ENCODE measurements around the gene E4F1.

The E4F1 gene

DNA sequence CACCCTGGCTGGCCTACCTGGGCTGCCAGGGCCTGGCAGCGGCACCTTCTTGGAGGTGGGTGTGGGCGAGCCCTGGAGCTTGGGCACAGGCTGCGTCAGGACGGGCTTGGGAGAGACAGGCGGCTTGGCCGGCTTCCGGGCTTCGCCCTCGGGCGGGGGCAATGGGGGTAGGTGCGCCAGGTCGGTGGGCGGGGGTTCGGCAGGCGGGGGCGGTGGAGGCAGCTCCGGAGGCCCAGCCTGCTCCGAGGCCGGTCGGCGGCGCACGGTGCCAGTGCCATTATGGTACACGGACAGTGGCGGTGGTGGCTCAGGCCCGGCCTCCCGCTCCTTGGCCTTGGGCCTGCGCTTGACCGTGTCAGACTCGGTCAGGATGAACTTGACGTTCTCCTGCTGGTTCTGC is 43.8 kb upstream of the E4F1 start:
- no peak overlapping the region for H3K4me3 ChIP-seq (ENCODE audit: low read depth in 1 of 5, low read length in 5 of 5)
- H3K4me1 ChIP-seq (ENCODE audit: control insufficient read depth in 5 of 5, insufficient read depth in 5 of 5, low read length in 5 of 5), result no peaks in the 10 kb centered on the region
- peaks cover 0 to 6% (median 0%) of the 10 kb centered on the region in 5 donors for H3K9me3 ChIP-seq (ENCODE audit: control insufficient read depth in 5 of 5, low read length in 5 of 5)
- no peak overlapping the region for H3K27ac ChIP-seq (ENCODE audit: low read depth, low read length)
- peaks cover 0 to 3% (median 0%) of the 10 kb centered on the region in 5 donors for H3K27me3 ChIP-seq (ENCODE audit: control insufficient read depth in 5 of 5, insufficient read depth in 4 of 5, low read length in 5 of 5)
- H3K9ac ChIP-seq (ENCODE audit: low read length in 5 of 5), result no peak overlapping the region
- H3K36me3 ChIP-seq (ENCODE audit: control insufficient read depth in 5 of 5, insufficient read depth in 5 of 5, low read length in 5 of 5), result peaks cover 0 to 33% (median 29%) of the 10 kb centered on the region in 5 donors

DNA sequence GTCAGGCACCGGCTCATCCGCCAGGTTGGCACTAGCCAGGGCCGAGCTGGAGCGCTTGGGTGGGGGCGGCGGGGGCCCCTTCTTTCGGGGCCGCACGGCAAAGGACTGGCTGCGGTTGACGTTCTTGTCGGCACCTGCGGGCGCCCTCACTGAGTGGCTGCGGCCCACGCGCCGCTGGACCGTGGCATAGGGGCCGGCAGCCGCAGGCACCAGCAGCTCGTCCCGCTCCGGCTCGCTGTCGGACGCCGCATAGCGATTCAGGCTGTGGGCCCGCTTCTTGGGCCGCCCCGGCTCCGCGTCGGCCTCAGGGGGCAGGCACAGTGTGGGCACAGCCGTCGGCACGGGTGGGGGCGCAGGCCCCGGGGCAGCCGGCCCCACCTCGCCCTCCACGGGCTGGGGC is 42.9 kb upstream of the E4F1 start:
- H3K9me3 ChIP-seq (ENCODE audit: control insufficient read depth in 5 of 5, low read length in 5 of 5), result peaks cover 0 to 6% (median 0%) of the 10 kb centered on the region in 5 donors
- H3K27me3 ChIP-seq (ENCODE audit: control insufficient read depth in 5 of 5, insufficient read depth in 4 of 5, low read length in 5 of 5), result peaks cover 0 to 3% (median 0%) of the 10 kb centered on the region in 5 donors
- no peak overlapping the region for H3K27ac ChIP-seq (ENCODE audit: low read depth, low read length)
- H3K4me1 ChIP-seq (ENCODE audit: control insufficient read depth in 5 of 5, insufficient read depth in 5 of 5, low read length in 5 of 5), result no peaks in the 10 kb centered on the region
- H3K36me3 ChIP-seq (ENCODE audit: control insufficient read depth in 5 of 5, insufficient read depth in 5 of 5, low read length in 5 of 5), result peaks cover 0 to 24% (median 20%) of the 10 kb centered on the region in 5 donors
- no peak overlapping the region for H3K4me3 ChIP-seq (ENCODE audit: low read depth in 1 of 5, low read length in 5 of 5)
- H3K9ac ChIP-seq (ENCODE audit: low read length in 5 of 5), result no peak overlapping the region

DNA sequence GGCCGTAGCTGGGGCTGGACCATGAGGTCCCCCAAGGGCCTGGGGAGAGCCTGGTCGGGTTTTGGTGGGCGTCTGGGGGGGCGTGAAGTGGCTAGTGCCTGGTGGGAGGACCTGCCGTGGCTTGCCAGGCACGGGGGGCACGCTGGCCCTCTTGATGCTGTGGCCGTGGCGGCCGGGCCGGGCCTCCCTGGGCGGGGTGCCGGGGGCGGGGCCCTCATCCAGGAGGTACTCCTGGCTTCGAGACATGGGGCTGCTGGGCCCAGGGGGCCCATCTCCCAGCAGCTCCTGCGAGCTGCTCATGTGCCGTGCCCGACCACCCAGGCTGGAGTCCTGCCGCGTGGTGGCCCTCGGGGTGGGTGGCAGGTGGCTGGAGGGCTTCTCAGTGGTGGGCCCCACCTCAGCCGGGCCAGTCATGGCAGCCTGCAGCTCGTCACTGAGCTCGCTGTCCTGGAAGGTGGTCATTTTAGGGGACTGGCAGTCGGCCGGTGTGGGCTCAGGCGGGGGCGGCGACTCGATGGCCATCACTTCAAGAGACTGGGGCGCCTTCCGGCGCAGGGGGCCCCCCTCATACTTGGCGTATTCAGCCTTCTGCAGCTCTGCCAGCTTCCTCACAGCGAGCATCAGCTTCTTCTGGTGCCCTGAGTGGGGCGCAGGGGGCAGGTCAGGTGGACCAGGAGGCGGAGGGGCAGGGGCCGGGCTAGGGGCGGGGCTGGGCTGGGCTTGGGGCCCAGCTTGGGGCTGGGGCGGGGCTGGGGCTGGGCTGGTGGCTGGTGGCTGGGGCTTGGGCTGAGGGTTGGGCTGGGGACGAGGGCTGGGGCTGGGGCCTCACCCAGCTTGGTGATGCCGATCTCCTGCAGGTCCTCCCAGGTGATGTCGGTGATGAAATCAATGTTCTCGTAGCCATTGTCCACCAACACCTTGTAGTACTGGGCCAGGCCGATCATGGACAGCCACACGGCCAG is 42.1 kb upstream of the E4F1 start:
- peaks cover 0 to 3% (median 0%) of the 10 kb centered on the region in 5 donors for H3K27me3 ChIP-seq (ENCODE audit: control insufficient read depth in 5 of 5, insufficient read depth in 4 of 5, low read length in 5 of 5)
- peaks cover 0 to 16% (median 12%) of the 10 kb centered on the region in 5 donors for H3K36me3 ChIP-seq (ENCODE audit: control insufficient read depth in 5 of 5, insufficient read depth in 5 of 5, low read length in 5 of 5)
- no peak overlapping the region for H3K27ac ChIP-seq (ENCODE audit: low read depth, low read length)
- H3K9me3 ChIP-seq (ENCODE audit: control insufficient read depth in 5 of 5, low read length in 5 of 5), result peaks cover 0 to 6% (median 0%) of the 10 kb centered on the region in 5 donors
- no peak overlapping the region for H3K9ac ChIP-seq (ENCODE audit: low read length in 5 of 5)
- no peaks in the 10 kb centered on the region for H3K4me1 ChIP-seq (ENCODE audit: control insufficient read depth in 5 of 5, insufficient read depth in 5 of 5, low read length in 5 of 5)
- no peak overlapping the region for H3K4me3 ChIP-seq (ENCODE audit: low read depth in 1 of 5, low read length in 5 of 5)

DNA sequence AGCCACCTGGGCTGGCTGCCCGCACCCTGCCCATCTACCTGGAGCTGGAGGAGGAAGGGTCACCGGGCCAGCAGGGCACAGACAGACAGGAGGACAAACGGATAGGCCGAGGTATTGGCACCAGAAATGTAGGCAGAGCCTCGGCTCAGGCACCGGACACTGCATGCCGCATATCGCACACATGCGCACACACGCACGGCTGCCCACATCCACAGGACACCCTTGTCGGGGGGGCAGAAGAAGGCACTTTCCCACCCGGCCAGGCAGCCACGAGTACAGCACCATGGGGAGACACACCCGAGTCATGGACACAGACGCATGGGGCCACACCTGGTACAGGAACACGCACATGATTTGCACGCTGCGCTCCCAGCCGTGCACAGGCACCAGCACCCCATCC is 41.4 kb upstream of the E4F1 start:
- Histone ChIP-seq H3K27me3 (ENCODE audit: control insufficient read depth in 5 of 5, insufficient read depth in 4 of 5, low read length in 5 of 5) (peaks cover 0 to 3% (median 0%) of the 10 kb centered on the region in 5 donors), H3K4me3 (ENCODE audit: low read depth in 1 of 5, low read length in 5 of 5) (no peak overlapping the region), H3K4me1 (ENCODE audit: control insufficient read depth in 5 of 5, insufficient read depth in 5 of 5, low read length in 5 of 5) (no peaks in the 10 kb centered on the region), H3K9me3 (ENCODE audit: control insufficient read depth in 5 of 5, low read length in 5 of 5) (peaks cover 0 to 6% (median 0%) of the 10 kb centered on the region in 5 donors), H3K9ac (ENCODE audit: low read length in 5 of 5) (no peak overlapping the region), H3K27ac (ENCODE audit: low read depth, low read length) (no peak overlapping the region), H3K36me3 (ENCODE audit: control insufficient read depth in 5 of 5, insufficient read depth in 5 of 5, low read length in 5 of 5) (peaks cover 0 to 9% (median 7%) of the 10 kb centered on the region in 5 donors)

DNA sequence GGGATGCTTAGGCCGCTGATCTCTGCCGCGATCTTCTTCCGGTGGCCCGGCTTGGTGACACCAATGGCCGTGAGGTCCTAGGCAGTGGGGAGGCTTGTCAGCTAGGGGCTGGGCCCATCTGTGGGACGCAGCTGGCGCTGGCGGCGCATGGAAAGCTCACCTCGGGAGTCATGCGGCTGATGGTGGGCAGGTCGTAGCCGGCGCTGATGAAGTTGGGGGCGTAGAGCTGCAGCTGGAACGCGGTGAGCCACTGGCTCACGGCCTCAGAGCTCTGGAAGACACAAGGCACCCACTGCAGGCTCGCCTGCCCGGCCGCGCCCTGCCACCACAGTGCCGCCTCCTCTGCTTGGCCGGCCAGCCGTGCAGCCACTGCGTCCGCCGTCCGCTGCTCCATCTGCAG is 39.7 kb upstream of the E4F1 start:
- Histone ChIP-seq H3K36me3 (ENCODE audit: control insufficient read depth in 5 of 5, insufficient read depth in 5 of 5, low read length in 5 of 5) (no peaks in the 10 kb centered on the region), H3K4me1 (ENCODE audit: control insufficient read depth in 5 of 5, insufficient read depth in 5 of 5, low read length in 5 of 5) (no peaks in the 10 kb centered on the region), H3K4me3 (ENCODE audit: low read depth in 1 of 5, low read length in 5 of 5) (no peak overlapping the region), H3K9ac (ENCODE audit: low read length in 5 of 5) (no peak overlapping the region), H3K27me3 (ENCODE audit: control insufficient read depth in 5 of 5, insufficient read depth in 4 of 5, low read length in 5 of 5) (peaks cover 0 to 3% (median 0%) of the 10 kb centered on the region in 5 donors), H3K9me3 (ENCODE audit: control insufficient read depth in 5 of 5, low read length in 5 of 5) (peaks cover 0 to 6% (median 0%) of the 10 kb centered on the region in 5 donors), H3K27ac (ENCODE audit: low read depth, low read length) (no peak overlapping the region)

DNA sequence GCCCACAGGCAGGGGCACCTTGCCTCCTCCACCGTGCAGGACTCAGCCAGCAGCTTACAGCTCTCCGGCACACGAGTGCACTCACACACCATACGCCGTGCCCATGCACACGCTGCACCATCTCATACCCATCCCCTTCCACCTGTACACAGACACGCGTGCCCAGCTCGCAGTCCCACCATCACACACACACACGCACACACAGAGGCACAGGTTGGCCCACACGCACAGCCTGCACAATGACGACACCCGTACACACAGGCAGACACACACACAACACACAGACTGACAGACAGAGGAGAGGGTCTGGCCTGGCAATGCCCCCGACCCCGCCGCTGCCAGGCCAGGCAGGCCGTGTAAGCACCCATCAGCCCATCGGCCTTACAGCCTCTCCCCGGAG is 39.0 kb upstream of the E4F1 start:
- H3K4me1 ChIP-seq (ENCODE audit: control insufficient read depth in 5 of 5, insufficient read depth in 5 of 5, low read length in 5 of 5), result no peaks in the 10 kb centered on the region
- no peaks in the 10 kb centered on the region for H3K36me3 ChIP-seq (ENCODE audit: control insufficient read depth in 5 of 5, insufficient read depth in 5 of 5, low read length in 5 of 5)
- H3K27me3 ChIP-seq (ENCODE audit: control insufficient read depth in 5 of 5, insufficient read depth in 4 of 5, low read length in 5 of 5), result peaks cover 0 to 3% (median 0%) of the 10 kb centered on the region in 5 donors
- no peak overlapping the region for H3K9ac ChIP-seq (ENCODE audit: low read length in 5 of 5)
- H3K4me3 ChIP-seq (ENCODE audit: low read depth in 1 of 5, low read length in 5 of 5), result no peak overlapping the region
- peaks cover 0 to 6% (median 0%) of the 10 kb centered on the region in 5 donors for H3K9me3 ChIP-seq (ENCODE audit: control insufficient read depth in 5 of 5, low read length in 5 of 5)
- no peak overlapping the region for H3K27ac ChIP-seq (ENCODE audit: low read depth, low read length)

DNA sequence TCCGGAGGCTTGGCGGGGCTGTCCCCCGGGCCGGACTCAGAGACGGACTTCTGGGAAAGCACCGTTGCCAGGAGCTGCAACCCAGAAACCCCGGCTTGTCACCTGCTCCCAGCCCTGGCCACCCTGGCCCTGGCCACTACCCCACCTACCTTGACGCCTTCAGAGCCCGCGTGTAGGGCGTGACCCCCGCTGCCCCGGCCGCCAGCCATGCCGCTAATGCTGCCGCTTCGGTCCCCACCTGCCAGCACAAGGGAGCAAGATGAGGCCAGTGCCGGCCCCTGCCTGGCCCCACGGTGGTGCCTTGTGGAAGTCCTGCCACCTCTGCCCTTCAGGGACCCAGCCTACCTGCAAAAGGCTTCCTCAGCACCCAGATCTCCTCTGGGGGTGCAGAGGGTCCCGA is 38.4 kb upstream of the E4F1 start:
- Histone ChIP-seq H3K27me3 (ENCODE audit: control insufficient read depth in 5 of 5, insufficient read depth in 4 of 5, low read length in 5 of 5) (peaks cover 0 to 3% (median 0%) of the 10 kb centered on the region in 5 donors), H3K36me3 (ENCODE audit: control insufficient read depth in 5 of 5, insufficient read depth in 5 of 5, low read length in 5 of 5) (no peaks in the 10 kb centered on the region), H3K4me3 (ENCODE audit: low read depth in 1 of 5, low read length in 5 of 5) (no peak overlapping the region)

DNA sequence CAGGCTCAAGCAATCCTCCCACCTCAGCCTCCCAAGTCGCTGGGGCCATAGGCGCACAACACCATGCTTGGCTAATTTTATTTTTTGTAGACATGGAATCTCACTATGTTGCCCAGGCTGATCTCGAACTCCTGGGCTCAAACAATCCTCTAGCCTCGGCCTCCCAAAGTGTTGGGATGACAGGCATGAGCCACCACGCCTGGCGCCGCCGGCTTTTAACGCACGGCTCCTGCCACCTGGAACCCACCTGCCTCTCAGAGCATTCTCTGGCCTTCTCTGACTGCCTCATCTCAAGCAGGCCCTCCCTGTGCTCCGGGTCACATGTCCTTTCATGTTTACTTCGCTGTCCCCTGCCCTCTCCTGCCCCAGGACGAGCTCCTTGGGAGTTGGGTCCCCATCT is 37.3 kb upstream of the E4F1 start:
- Histone ChIP-seq H3K27ac (ENCODE audit: low read depth, low read length) (no peak overlapping the region), H3K9me3 (ENCODE audit: control insufficient read depth in 5 of 5, low read length in 5 of 5) (peaks cover 0 to 6% (median 0%) of the 10 kb centered on the region in 5 donors), H3K4me1 (ENCODE audit: control insufficient read depth in 5 of 5, insufficient read depth in 5 of 5, low read length in 5 of 5) (no peaks in the 10 kb centered on the region), H3K36me3 (ENCODE audit: control insufficient read depth in 5 of 5, insufficient read depth in 5 of 5, low read length in 5 of 5) (no peaks in the 10 kb centered on the region), H3K27me3 (ENCODE audit: control insufficient read depth in 5 of 5, insufficient read depth in 4 of 5, low read length in 5 of 5) (peaks cover 0 to 3% (median 0%) of the 10 kb centered on the region in 5 donors), H3K4me3 (ENCODE audit: low read depth in 1 of 5, low read length in 5 of 5) (no peak overlapping the region), H3K9ac (ENCODE audit: low read length in 5 of 5) (no peak overlapping the region)

More for the DNA sequence above, 38.4 kb upstream of the E4F1 start:
- no peak overlapping the region for H3K9ac ChIP-seq (ENCODE audit: low read length in 5 of 5)
- H3K9me3 ChIP-seq (ENCODE audit: control insufficient read depth in 5 of 5, low read length in 5 of 5), result peaks cover 0 to 6% (median 0%) of the 10 kb centered on the region in 5 donors
- H3K4me1 ChIP-seq (ENCODE audit: control insufficient read depth in 5 of 5, insufficient read depth in 5 of 5, low read length in 5 of 5), result no peaks in the 10 kb centered on the region
- no peak overlapping the region for H3K27ac ChIP-seq (ENCODE audit: low read depth, low read length)

DNA sequence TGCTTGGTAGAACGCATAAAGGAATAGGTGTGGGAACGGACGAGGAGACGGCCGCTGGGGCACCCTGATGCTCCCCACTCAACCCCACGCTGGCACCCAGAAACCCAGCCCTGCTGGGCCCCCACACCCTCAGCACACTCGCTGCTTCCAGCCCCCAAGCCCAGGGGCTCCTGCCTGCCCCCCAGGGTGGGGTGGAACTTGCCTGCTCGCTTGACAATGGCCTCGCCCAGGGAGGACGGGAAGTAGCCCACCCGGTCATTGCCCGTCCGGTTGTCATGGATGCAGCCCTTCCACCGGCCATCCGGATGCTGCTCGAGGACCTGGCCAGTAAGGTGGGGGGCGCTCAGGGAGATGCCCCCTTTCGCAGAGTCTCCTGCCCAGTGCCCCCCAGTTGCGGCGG is 36.9 kb upstream of the E4F1 start:
- H3K27me3 ChIP-seq (ENCODE audit: control insufficient read depth in 5 of 5, insufficient read depth in 4 of 5, low read length in 5 of 5), result peaks cover 0 to 3% (median 0%) of the 10 kb centered on the region in 5 donors
- no peak overlapping the region for H3K9ac ChIP-seq (ENCODE audit: low read length in 5 of 5)
- no peaks in the 10 kb centered on the region for H3K4me1 ChIP-seq (ENCODE audit: control insufficient read depth in 5 of 5, insufficient read depth in 5 of 5, low read length in 5 of 5)
- H3K4me3 ChIP-seq (ENCODE audit: low read depth in 1 of 5, low read length in 5 of 5), result no peak overlapping the region
- H3K9me3 ChIP-seq (ENCODE audit: control insufficient read depth in 5 of 5, low read length in 5 of 5), result peaks cover 0 to 6% (median 0%) of the 10 kb centered on the region in 5 donors
- H3K36me3 ChIP-seq (ENCODE audit: control insufficient read depth in 5 of 5, insufficient read depth in 5 of 5, low read length in 5 of 5), result no peaks in the 10 kb centered on the region
- H3K27ac ChIP-seq (ENCODE audit: low read depth, low read length), result no peak overlapping the region

DNA sequence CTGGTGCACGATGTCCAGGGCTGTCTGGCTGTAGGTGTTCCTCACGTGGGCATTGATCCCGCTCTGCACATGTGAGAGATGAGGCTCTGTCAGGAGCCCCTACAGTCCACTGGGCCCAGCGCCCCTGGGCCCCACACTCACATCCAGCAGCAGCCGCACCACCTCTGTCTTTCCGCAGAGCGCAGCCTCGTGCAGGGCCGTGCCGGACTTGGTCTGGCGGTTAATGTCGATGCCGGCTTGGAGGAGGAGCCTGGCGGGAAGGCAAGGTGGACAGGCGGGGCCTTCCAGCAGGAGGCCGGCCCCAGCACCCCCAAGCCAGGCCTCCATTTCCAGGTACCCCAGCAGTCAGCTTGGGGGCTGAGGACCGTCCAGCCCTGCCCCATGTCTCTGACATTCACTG is 36.2 kb upstream of the E4F1 start:
- no peak overlapping the region for H3K9ac ChIP-seq (ENCODE audit: low read length in 5 of 5)
- H3K4me3 ChIP-seq (ENCODE audit: low read depth in 1 of 5, low read length in 5 of 5), result no peak overlapping the region
- no peaks in the 10 kb centered on the region for H3K36me3 ChIP-seq (ENCODE audit: control insufficient read depth in 5 of 5, insufficient read depth in 5 of 5, low read length in 5 of 5)
- no peak overlapping the region for H3K27ac ChIP-seq (ENCODE audit: low read depth, low read length)
- peaks cover 0 to 4% (median 0%) of the 10 kb centered on the region in 5 donors for H3K27me3 ChIP-seq (ENCODE audit: control insufficient read depth in 5 of 5, insufficient read depth in 4 of 5, low read length in 5 of 5)
- no peaks in the 10 kb centered on the region for H3K4me1 ChIP-seq (ENCODE audit: control insufficient read depth in 5 of 5, insufficient read depth in 5 of 5, low read length in 5 of 5)
- peaks cover 0 to under 1% (median 0%) of the 10 kb centered on the region in 5 donors for H3K9me3 ChIP-seq (ENCODE audit: control insufficient read depth in 5 of 5, low read length in 5 of 5)
